Liver (tissue), 9 donors: Measurements from ENCODE around the gene TRIM59. TPM values are rescaled to one million over a fixed set of nuclear protein-coding genes. Genes with fewer than 3 reads are reported as not detected.

ENCODE experiments used
- DNase-seq: peaks from one replicate; pipeline ENCODE4 v3.0.0-alpha.2; 2017; ENCODE audit warnings: low spot score
- H3K27ac ChIP-seq, 2 donors: one replicate each; pipeline ENCODE4 v1.7.0; 2013; ENCODE audit warnings: inconsistent platforms in 2 of 2, low read length in 2 of 2, control low read depth in 1 of 2, low read depth in 1 of 2, mild to moderate bottlenecking in 1 of 2
- H3K27me3 ChIP-seq, 4 donors: one replicate each; pipeline versions ENCODE4 v1.6.1 to v1.7.0; 2013; ENCODE audit warnings: low read length in 3 of 4, inconsistent platforms in 1 of 4, mild to moderate bottlenecking in 1 of 4, moderate library complexity in 1 of 4; ENCODE audit not compliant: control insufficient read depth in 4 of 4, insufficient read depth in 4 of 4
- H3K36me3 ChIP-seq, 4 donors: one replicate each; pipeline versions ENCODE4 v1.6.1 to v1.7.0; 2013; ENCODE audit warnings: low read length in 3 of 4, mild to moderate bottlenecking in 3 of 4, low read depth in 1 of 4, moderate library complexity in 1 of 4; ENCODE audit not compliant: control insufficient read depth in 4 of 4, insufficient read depth in 3 of 4
- H3K4me1 ChIP-seq, 4 donors: one replicate each; pipeline versions ENCODE4 v1.6.1 to v1.7.0; 2013; ENCODE audit warnings: low read length in 3 of 4, mild to moderate bottlenecking in 3 of 4, moderate library complexity in 1 of 4; ENCODE audit not compliant: control insufficient read depth in 4 of 4, insufficient read depth in 4 of 4
- H3K4me3 ChIP-seq, 3 donors: one replicate each; pipeline versions ENCODE4 v1.6.1 to v1.7.0; 2013; ENCODE audit warnings: low read length in 3 of 3, control low read depth in 1 of 3, low read depth in 1 of 3, mild to moderate bottlenecking in 1 of 3
- H3K9ac ChIP-seq, 2 donors: one replicate each; pipeline ENCODE4 v1.7.0; 2013; ENCODE audit warnings: low read length in 2 of 2, mild to moderate bottlenecking in 2 of 2, moderate library complexity in 2 of 2, control low read depth in 1 of 2, low read depth in 1 of 2
- H3K9me3 ChIP-seq, 4 donors: one replicate each; pipeline versions ENCODE4 v1.6.1 to v1.7.0; 2013; ENCODE audit warnings: low read length in 3 of 4; ENCODE audit not compliant: control insufficient read depth in 4 of 4
- ATF3 ChIP-seq: IDR thresholded peaks from 2 replicates; pipeline ENCODE4 v1.6.1; 2016; ENCODE audit warnings: antibody characterized with exemption
- CTCF ChIP-seq: fragments of 150-350 bp; IDR thresholded peaks from 2 replicates; pipeline ENCODE4 v1.5.1; 2017; ENCODE audit warnings: improper control_type of control experiment, low read depth, low read length; ENCODE audit not compliant: missing input control
- EGR1 ChIP-seq, 2 donors: IDR thresholded peaks; 2 replicates each; pipeline ENCODE4 v1.6.1; 2016 to 2018; ENCODE audit warnings: antibody characterized with exemption in 2 of 2, low read depth in 2 of 2
- FOXA1 ChIP-seq: IDR thresholded peaks from 2 replicates; pipeline ENCODE4 v1.6.1; 2016; ENCODE audit warnings: antibody characterized with exemption
- GABPA ChIP-seq, 2 donors: IDR thresholded peaks in 1 of 2; conservative IDR thresholded peaks in 1 of 2; 2 replicates each; pipeline ENCODE4 v1.6.1; 2016; ENCODE audit warnings: antibody characterized with exemption in 2 of 2, mild to moderate bottlenecking in 1 of 2, moderate library complexity in 1 of 2
- HNF4A ChIP-seq, 2 donors: conservative IDR thresholded peaks; 2 replicates each; pipeline ENCODE4 v1.6.1; 2016; ENCODE audit warnings: antibody characterized with exemption in 2 of 2, mild to moderate bottlenecking in 2 of 2
- HNF4G ChIP-seq: IDR thresholded peaks from 2 replicates; pipeline ENCODE4 v1.6.1; 2016; ENCODE audit warnings: antibody characterized with exemption
- JUND ChIP-seq, 2 donors: IDR thresholded peaks; 2 replicates each; pipeline ENCODE4 v1.6.1; 2016; ENCODE audit warnings: antibody characterized with exemption in 2 of 2
- NR2F2 ChIP-seq: IDR thresholded peaks from 2 replicates; pipeline ENCODE4 v1.6.1; 2016; ENCODE audit warnings: antibody characterized with exemption
- RXRA ChIP-seq, 2 donors: IDR thresholded peaks; 2 replicates each; pipeline ENCODE4 v1.6.1; 2017 to 2018; ENCODE audit warnings: antibody characterized with exemption in 2 of 2, mild to moderate bottlenecking in 1 of 2
- SP1 ChIP-seq: IDR thresholded peaks from 2 replicates; pipeline ENCODE4 v1.6.1; 2018; ENCODE audit warnings: antibody characterized with exemption, mild to moderate bottlenecking
- TAF1 ChIP-seq: conservative IDR thresholded peaks from 2 replicates; pipeline ENCODE4 v1.6.1; 2016; ENCODE audit warnings: antibody characterized with exemption, mild to moderate bottlenecking
- YY1 ChIP-seq: IDR thresholded peaks from 2 replicates; pipeline ENCODE4 v1.6.1; 2016; ENCODE audit warnings: antibody characterized with exemption, mild to moderate bottlenecking
- ZBTB33 ChIP-seq: IDR thresholded peaks from 2 replicates; pipeline ENCODE4 v1.6.1; 2016; ENCODE audit warnings: antibody characterized with exemption
- WGBS: extraction: QIAGEN DNeasy Blood & Tissue Kit; methylation state at CpG from one replicate; pipeline ENCODE4 v1.1.7; 2013; 5-methylcytosine and 5-hydroxymethylcytosine counted together
- polyA plus RNA-seq, 2 donors: library from polyadenylated mRNA; stranded (reverse) in 1 of 2; unstranded in 1 of 2; fragments of 200-250 nt in 1 of 2; fragments of >200 nt in 1 of 2; fragmentation: Nextera tagmentation in 1 of 2; extraction: Ambion mirVana in 1 of 2; gene quantifications; one replicate each; pipeline versions ENCODE4 v1.2.1 to v1.2.3, GENCODE V29; 2013 to 2015
- total RNA-seq, 2 donors: library from RNA; depleted of rRNA; stranded (reverse); fragments of >200 nt; gene quantifications; one replicate each; pipeline ENCODE4 v1.2.3, GENCODE V29; 2014
- TF ChIP-seq, protein P1 (sequence below): IDR thresholded peaks from 2 replicates; pipeline ENCODE4 v1.6.1; 2016; ENCODE audit warnings: antibody characterized with exemption, mild to moderate bottlenecking
- TF ChIP-seq, protein P2 (sequence below): IDR thresholded peaks from 2 replicates; pipeline ENCODE4 v1.6.1; 2016; ENCODE audit warnings: antibody characterized with exemption
- donor health status: healthy.
- donor health status: healthy.
- donor health status: healthy.
- donor health status: healthy.
- donor health status: healthy.

The TRIM59 gene
- total and polyA plus RNA-seq, 4 donors: 0.18 to 33.3 (median 0.87) TPM

DNA sequence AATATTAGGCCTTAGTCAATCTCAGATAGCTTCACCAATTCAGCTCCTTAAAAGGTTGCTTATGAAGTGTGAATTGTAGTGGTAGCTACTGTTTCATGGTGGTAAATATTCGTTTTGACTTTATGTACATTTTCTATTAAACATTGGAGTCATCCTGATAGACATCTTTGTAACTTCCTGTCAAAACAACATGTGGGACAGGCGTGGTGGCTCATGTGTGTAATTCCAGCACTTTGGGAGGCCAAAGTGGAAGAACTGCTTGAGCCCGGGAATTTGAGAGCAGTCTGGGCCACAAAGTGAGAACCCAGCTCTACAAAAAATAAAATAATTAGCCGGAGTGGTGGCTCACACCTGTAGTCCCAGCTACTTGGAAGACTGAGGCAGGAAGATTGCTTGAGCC is 2.0 kb upstream of the TRIM59 start:
- peaks cover 0 to 1% (median 0%) of the 10 kb centered on the region in 4 donors for H3K9me3 ChIP-seq
- 88% methylated on average over 4 of the region's 4 CpGs for WGBS
- H3K27ac ChIP-seq: no peak overlapping the region
- DNase-seq: no peak
- no peaks in the 10 kb centered on the region for H3K36me3 ChIP-seq
- no peak overlapping the region for H3K4me3 ChIP-seq
- no peak overlapping the region for H3K9ac ChIP-seq
- H3K4me1 ChIP-seq: peaks cover 2 to 9% (median 5%) of the 10 kb centered on the region in 4 donors
- TF ChIP-seq, protein P1, sequence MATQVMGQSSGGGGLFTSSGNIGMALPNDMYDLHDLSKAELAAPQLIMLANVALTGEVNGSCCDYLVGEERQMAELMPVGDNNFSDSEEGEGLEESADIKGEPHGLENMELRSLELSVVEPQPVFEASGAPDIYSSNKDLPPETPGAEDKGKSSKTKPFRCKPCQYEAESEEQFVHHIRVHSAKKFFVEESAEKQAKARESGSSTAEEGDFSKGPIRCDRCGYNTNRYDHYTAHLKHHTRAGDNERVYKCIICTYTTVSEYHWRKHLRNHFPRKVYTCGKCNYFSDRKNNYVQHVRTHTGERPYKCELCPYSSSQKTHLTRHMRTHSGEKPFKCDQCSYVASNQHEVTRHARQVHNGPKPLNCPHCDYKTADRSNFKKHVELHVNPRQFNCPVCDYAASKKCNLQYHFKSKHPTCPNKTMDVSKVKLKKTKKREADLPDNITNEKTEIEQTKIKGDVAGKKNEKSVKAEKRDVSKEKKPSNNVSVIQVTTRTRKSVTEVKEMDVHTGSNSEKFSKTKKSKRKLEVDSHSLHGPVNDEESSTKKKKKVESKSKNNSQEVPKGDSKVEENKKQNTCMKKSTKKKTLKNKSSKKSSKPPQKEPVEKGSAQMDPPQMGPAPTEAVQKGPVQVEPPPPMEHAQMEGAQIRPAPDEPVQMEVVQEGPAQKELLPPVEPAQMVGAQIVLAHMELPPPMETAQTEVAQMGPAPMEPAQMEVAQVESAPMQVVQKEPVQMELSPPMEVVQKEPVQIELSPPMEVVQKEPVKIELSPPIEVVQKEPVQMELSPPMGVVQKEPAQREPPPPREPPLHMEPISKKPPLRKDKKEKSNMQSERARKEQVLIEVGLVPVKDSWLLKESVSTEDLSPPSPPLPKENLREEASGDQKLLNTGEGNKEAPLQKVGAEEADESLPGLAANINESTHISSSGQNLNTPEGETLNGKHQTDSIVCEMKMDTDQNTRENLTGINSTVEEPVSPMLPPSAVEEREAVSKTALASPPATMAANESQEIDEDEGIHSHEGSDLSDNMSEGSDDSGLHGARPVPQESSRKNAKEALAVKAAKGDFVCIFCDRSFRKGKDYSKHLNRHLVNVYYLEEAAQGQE: no peak
- no peak for TF ChIP-seq SP1
- TF ChIP-seq JUND (IDR thresholded peaks at IDR 0.05): no peak
- TF ChIP-seq EGR1 (IDR thresholded peaks at IDR 0.05; ENCODE audit: low read depth in 2 of 2): no peak
- TF ChIP-seq HNF4G: no peak
- no peak for TF ChIP-seq ZBTB33
- TF ChIP-seq GABPA (IDR thresholded peaks at IDR 0.05 in 1 of 2, conservative IDR thresholded peaks at IDR 0.05 in 1 of 2): no peak
- TF ChIP-seq, protein P2, sequence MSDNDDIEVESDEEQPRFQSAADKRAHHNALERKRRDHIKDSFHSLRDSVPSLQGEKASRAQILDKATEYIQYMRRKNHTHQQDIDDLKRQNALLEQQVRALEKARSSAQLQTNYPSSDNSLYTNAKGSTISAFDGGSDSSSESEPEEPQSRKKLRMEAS: no peak
- no peak for TF ChIP-seq HNF4A (conservative IDR thresholded peaks at IDR 0.05)
- TF ChIP-seq ATF3: no peak
- no peak for TF ChIP-seq RXRA (IDR thresholded peaks at IDR 0.05)
- no peak for TF ChIP-seq CTCF
- no peak for TF ChIP-seq NR2F2
- no peak for TF ChIP-seq TAF1
- TF ChIP-seq YY1: no peak
- TF ChIP-seq FOXA1: no peak
- peaks cover 0 to 2% (median 0%) of the 10 kb centered on the region in 4 donors for H3K27me3 ChIP-seq

DNA sequence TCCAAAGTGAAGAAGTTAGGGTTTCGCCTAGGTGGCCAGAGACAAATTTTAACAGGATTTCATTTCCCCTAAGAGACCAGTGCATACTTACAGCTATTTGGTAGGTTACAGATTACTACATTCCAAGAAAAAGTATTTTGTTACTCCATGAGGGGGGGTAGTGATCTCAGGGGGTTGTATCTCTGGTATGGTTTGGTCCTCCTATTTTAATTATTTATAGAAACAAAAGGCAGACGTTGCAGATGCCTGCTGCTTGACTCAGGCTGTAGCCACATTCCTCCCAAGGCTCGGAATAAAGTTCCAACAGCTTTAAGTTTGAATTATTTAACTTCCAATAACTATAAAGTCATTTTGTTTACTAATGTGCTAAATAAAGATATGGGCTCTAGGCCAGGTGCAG is 1.3 kb upstream of the TRIM59 start:
- peaks cover 0 to 2% (median 0%) of the 10 kb centered on the region in 4 donors for H3K27me3 ChIP-seq
- H3K9me3 ChIP-seq: peaks cover 0 to 1% (median 0%) of the 10 kb centered on the region in 4 donors
- H3K4me1 ChIP-seq: peaks cover 2 to 9% (median 5%) of the 10 kb centered on the region in 4 donors
- H3K9ac ChIP-seq: no peak overlapping the region
- no peak for TF ChIP-seq HNF4G
- TF ChIP-seq RXRA (IDR thresholded peaks at IDR 0.05): no peak
- TF ChIP-seq YY1: no peak
- no peak for TF ChIP-seq JUND (IDR thresholded peaks at IDR 0.05)
- no peak for TF ChIP-seq SP1
- no peak for TF ChIP-seq TAF1
- TF ChIP-seq EGR1 (IDR thresholded peaks at IDR 0.05; ENCODE audit: low read depth in 2 of 2): no peak
- no peak for TF ChIP-seq NR2F2
- TF ChIP-seq HNF4A (conservative IDR thresholded peaks at IDR 0.05): no peak
- TF ChIP-seq FOXA1: no peak
- no peak for TF ChIP-seq ZBTB33
- DNase-seq: no peak
- no peaks in the 10 kb centered on the region for H3K36me3 ChIP-seq
- H3K4me3 ChIP-seq: no peak overlapping the region
- no peak overlapping the region for H3K27ac ChIP-seq
- 89% methylated on average over 3 of the region's 3 CpGs for WGBS
